Measurements from ENCODE around the gene VSTM4.

Gene VSTM4

GRCh38 chr10:49099046-49099445 is 16.3 kb downstream of the VSTM4 start:
- no peak overlapping the region for H3K4me3 ChIP-seq (ENCODE audit: low read depth, low read length)
- DNase-seq (ENCODE audit: low read depth) = no peak
- TF ChIP-seq CTCF (IDR thresholded peaks at IDR 0.05; ENCODE audit: low read depth, low read length) = no peak
- TF ChIP-seq MYC (IDR thresholded peaks at IDR 0.05; ENCODE audit: low read depth, low read length) = no peak
- TF ChIP-seq, protein P1, sequence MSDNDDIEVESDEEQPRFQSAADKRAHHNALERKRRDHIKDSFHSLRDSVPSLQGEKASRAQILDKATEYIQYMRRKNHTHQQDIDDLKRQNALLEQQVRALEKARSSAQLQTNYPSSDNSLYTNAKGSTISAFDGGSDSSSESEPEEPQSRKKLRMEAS (IDR thresholded peaks at IDR 0.05; ENCODE audit: low read depth, low read length) = no peak
- no peak for TF ChIP-seq POLR2A (IDR thresholded peaks at IDR 0.05; ENCODE audit: extremely low read depth, insufficient read length)

- TF ChIP-seq, protein P1 (IDR thresholded peaks at IDR 0.05; ENCODE audit: low read depth, low read length) = no peak
- TF ChIP-seq CTCF (IDR thresholded peaks at IDR 0.05; ENCODE audit: low read depth, low read length) (no peak), POLR2A (IDR thresholded peaks at IDR 0.05; ENCODE audit: extremely low read depth, insufficient read length) (no peak), MYC (IDR thresholded peaks at IDR 0.05; ENCODE audit: low read depth, low read length) (no peak)
- no peak for DNase-seq (ENCODE audit: low read depth)
- no peak overlapping the region for H3K4me3 ChIP-seq (ENCODE audit: low read depth, low read length)
These were observed 18.4 kb downstream of the VSTM4 start for GRCh38 chr10:49096890-49097445.

GRCh38 chr10:49094646-49095045 is 20.7 kb downstream of the VSTM4 start:
- DNase-seq (ENCODE audit: low read depth) = no peak
- TF ChIP-seq MYC (IDR thresholded peaks at IDR 0.05; ENCODE audit: low read depth, low read length) = no peak
- TF ChIP-seq POLR2A (IDR thresholded peaks at IDR 0.05; ENCODE audit: extremely low read depth, insufficient read length) = no peak
- TF ChIP-seq, protein P1 (IDR thresholded peaks at IDR 0.05; ENCODE audit: low read depth, low read length) = no peak
- no peak for TF ChIP-seq CTCF (IDR thresholded peaks at IDR 0.05; ENCODE audit: low read depth, low read length)
- H3K4me3 ChIP-seq (ENCODE audit: low read depth, low read length) = no peak overlapping the region

DNA sequence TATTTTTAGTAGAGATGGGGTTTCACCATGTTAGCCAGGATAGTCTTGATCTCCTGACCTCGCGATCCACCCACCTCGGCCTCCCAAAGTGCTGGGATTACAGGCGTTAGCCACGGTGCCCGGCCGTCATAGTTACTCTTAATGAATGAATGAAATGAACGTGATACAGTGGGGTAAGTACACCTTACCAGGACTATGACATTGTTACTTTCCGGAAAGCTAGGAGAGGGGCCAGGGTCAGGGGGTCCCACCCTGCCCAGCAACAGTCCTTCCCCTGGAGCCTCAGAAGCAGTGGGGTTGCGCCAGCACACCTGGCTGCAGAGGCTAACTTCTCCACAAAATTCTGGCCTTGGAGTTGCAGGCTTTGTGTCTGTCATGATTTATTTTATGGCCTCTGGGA is 21.4 kb downstream of the VSTM4 start:
- H3K4me3 ChIP-seq (ENCODE audit: low read depth, low read length) = no peak overlapping the region
- DNase-seq (ENCODE audit: low read depth) = no peak
- TF ChIP-seq POLR2A (IDR thresholded peaks at IDR 0.05; ENCODE audit: extremely low read depth, insufficient read length) (no peak), MYC (IDR thresholded peaks at IDR 0.05; ENCODE audit: low read depth, low read length) (no peak), CTCF (IDR thresholded peaks at IDR 0.05; ENCODE audit: low read depth, low read length) (no peak)
- TF ChIP-seq, protein P1 (IDR thresholded peaks at IDR 0.05; ENCODE audit: low read depth, low read length) = no peak

DNA sequence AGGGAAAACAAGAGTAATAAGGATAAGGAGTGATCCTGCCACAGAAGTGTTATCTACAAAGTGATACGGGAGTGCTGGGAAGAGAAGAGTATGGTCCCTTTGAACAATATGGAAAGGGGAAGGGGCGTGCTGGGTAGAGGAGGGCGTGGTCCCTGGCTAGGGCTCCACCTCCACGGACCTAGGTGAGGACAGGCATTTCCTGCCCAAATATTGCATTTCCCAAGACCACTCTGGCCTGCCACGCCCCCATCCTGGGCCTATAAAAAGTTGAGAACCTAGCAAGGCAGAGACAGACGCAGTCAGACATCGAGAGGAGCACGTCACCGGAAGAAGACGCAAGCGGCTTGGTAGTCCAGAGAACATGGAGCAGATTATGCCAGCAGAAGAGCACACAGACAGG is 22.8 kb downstream of the VSTM4 start:
- DNase-seq (ENCODE audit: low read depth) = no peak
- H3K4me3 ChIP-seq (ENCODE audit: low read depth, low read length) = no peak overlapping the region
- TF ChIP-seq, protein P1 (IDR thresholded peaks at IDR 0.05; ENCODE audit: low read depth, low read length) = no peak
- no peak for TF ChIP-seq MYC (IDR thresholded peaks at IDR 0.05; ENCODE audit: low read depth, low read length)
- no peak for TF ChIP-seq POLR2A (IDR thresholded peaks at IDR 0.05; ENCODE audit: extremely low read depth, insufficient read length)
- TF ChIP-seq CTCF (IDR thresholded peaks at IDR 0.05; ENCODE audit: low read depth, low read length) = no peak

Data from NB4 (cell line).